NK-92 (cell line): ENCODE measurements around the gene CPNE6.

Experiments
- DNase-seq: peaks from one replicate; lab custom pipeline; 2025; ENCODE audit not compliant: unreplicated experiment; lab: John Stamatoyannopoulos, UW

The CPNE6 gene

DNA sequence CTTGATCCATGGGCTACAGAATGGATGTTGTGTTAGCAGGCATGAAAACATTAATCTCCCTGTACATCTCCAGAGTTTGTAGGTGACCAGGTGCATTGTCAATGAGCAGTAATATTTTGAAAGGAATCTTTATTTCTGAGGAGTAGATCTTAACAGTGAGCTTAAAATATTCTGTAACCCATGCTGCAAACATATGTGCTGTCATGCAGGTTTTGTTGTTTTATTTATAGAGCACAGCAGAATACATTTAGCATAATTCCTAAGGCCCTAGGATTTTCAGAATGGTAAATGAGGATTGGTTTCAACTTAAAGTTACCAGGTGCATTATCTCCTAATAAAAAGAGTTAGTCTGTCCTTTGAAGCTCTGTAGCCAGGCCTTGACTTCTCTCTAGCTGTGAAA, 55.6 kb downstream of the CPNE6 start:
- DNase-seq: no peak

DNA sequence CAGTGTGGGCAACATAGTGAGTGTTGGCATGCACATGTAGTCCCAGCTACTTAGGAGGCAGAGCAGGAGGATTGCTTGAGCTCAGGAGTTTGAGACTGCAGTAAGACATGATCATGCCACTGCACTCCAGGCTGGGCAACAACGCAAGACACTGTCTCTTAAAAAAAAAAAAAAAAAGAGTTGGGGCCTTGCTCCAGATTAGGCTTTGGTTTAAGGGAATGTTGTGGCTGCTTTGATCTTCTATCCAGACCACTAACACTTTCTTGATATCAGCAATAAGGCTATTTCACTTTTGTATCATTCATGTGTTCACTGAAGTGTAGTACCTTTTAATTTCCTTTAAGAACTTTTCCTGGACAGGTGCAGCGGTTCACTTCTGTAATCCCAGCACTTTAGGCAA, 56.3 kb downstream of the CPNE6 start:
- no peak for DNase-seq
